ENCODE measurements around the gene GBP3. TPM values are rescaled to one million over a fixed set of nuclear protein-coding genes. Genes with fewer than 3 reads are reported as not detected.
"Not testable (repeated sequence)": the region's sequence is repeated elsewhere in the genome, so short reads cannot be mapped to it uniquely, and the experiment has no call there.

Gene GBP3
- total and polyA plus RNA-seq, 9 donors, result 5.0 to 24.9 (median 14.2) TPM

DNA sequence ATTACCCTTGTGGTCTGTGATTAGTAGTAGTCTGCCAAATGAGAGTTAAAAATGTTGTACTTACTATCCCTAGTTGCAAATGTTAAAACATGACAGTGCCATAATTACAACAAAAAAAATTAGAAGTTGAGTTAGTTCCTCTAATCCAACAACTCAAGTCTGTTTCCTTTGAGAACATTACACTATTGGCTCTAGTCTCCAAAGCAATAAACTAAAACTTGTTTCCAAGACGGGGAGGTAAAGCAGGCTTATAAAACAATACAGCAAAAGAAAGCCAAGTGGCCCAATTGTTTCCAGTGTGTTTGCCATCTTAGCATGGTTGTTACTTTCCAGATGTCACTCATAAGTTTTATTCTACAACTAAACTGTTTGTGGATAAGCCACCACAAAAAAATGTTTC, 41.8 kb downstream of the GBP3 start:
- DNase-seq, result no peak
- Histone ChIP-seq H3K27ac (no peak overlapping the region), H3K4me3 (no peak overlapping the region), H3K27me3 (no peaks in the 10 kb centered on the region), H3K9me3 (no peaks in the 10 kb centered on the region), H3K4me1 (ENCODE audit: insufficient read depth) (peaks cover 9% of the 10 kb centered on the region), H3K36me3 (no peaks in the 10 kb centered on the region)
- TF ChIP-seq, protein P1, sequence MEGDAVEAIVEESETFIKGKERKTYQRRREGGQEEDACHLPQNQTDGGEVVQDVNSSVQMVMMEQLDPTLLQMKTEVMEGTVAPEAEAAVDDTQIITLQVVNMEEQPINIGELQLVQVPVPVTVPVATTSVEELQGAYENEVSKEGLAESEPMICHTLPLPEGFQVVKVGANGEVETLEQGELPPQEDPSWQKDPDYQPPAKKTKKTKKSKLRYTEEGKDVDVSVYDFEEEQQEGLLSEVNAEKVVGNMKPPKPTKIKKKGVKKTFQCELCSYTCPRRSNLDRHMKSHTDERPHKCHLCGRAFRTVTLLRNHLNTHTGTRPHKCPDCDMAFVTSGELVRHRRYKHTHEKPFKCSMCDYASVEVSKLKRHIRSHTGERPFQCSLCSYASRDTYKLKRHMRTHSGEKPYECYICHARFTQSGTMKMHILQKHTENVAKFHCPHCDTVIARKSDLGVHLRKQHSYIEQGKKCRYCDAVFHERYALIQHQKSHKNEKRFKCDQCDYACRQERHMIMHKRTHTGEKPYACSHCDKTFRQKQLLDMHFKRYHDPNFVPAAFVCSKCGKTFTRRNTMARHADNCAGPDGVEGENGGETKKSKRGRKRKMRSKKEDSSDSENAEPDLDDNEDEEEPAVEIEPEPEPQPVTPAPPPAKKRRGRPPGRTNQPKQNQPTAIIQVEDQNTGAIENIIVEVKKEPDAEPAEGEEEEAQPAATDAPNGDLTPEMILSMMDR (IDR thresholded peaks at IDR 0.05), result no peak
- TF ChIP-seq POLR2A (IDR thresholded peaks at IDR 0.05) (no peak), EP300 (IDR thresholded peaks at IDR 0.05) (no peak)
- WGBS, 3 donors, result 31 to 39% (median 33%) methylated on average over 1 of the region's 1 CpG
- intact Hi-C loops (cut with DNase I), result no loop called here

DNA sequence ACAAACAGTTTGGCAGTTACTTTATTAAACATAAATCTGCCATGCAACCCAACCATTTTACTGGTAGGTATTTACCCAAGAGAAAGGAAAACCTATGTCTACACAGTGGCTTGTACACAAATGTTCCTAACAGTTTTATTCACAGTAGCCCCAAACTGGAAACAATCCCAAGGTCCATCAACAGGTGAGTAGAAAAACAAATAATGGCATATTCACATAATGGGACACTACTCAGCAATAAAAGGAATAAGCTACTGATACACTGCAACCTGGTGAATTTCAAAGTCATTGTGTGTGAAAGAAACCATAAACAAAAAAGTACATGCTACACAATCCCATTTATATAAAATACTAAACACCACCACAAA, 42.9 kb downstream of the GBP3 start:
- intact Hi-C loops (cut with DNase I), result loop anchor here in 1 of 4 donors (10.0 kb wide), 1 partner anchor 475 kb away; no protein-coding TSS in a partner anchor
- no peaks in the 10 kb centered on the region for H3K27me3 ChIP-seq
- TF ChIP-seq POLR2A (IDR thresholded peaks at IDR 0.05) (no peak), EP300 (IDR thresholded peaks at IDR 0.05) (no peak)
- TF ChIP-seq, protein P1 (IDR thresholded peaks at IDR 0.05), result no peak
- H3K9me3 ChIP-seq, result no peaks in the 10 kb centered on the region
- no peak for DNase-seq
- H3K36me3 ChIP-seq, result no peaks in the 10 kb centered on the region
- H3K27ac ChIP-seq, result no peak overlapping the region
- H3K4me1 ChIP-seq (ENCODE audit: insufficient read depth), result peaks cover 2% of the 10 kb centered on the region
- no peak overlapping the region for H3K4me3 ChIP-seq

DNA sequence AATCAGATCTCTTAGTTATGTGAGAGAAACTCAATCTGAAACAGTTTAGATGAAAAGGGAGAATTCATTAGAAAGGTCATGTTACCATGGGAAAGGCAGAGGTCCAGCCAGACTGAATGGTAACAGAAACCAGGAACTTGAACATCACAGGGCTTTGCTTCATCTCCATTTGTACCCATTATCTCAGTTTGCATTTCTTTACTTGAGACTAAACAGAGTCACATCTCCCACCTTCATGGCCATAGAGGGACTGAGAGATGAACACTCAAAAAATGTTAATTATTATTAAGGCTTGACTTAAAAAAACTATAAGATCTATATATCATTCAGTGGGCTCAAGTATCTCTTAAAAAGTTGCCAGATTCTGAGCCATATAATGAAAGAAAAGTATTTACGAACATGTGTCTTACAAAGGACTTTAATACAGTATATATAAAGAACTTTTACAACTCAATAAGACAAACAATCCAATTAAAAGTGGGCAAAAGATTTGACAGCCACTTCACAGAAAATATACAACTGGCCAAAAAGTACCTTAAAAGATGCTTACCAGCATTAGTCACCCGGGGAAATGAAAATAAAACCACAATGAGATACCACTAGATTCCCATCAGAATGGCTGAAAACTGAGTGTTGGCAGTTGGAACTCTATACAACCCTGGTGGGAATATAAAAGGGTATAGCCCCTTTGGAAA, 43.5 kb downstream of the GBP3 start:
- no peak overlapping the region for H3K4me3 ChIP-seq
- intact Hi-C loops (cut with DNase I), result loop anchor here in 1 of 4 donors (10.0 kb wide), 1 partner anchor 476 kb away; no protein-coding TSS in a partner anchor
- peaks cover under 1% of the 10 kb centered on the region for H3K4me1 ChIP-seq (ENCODE audit: insufficient read depth)
- H3K27me3 ChIP-seq, result no peaks in the 10 kb centered on the region
- H3K36me3 ChIP-seq, result no peaks in the 10 kb centered on the region
- no peak overlapping the region for H3K27ac ChIP-seq
- DNase-seq, result no peak
- H3K9me3 ChIP-seq, result no peaks in the 10 kb centered on the region
- WGBS, 3 donors, result 82 to 84% (median 84%) methylated on average over 2 of the region's 2 CpGs
- TF ChIP-seq, protein P1 (IDR thresholded peaks at IDR 0.05), result no peak
- TF ChIP-seq POLR2A (IDR thresholded peaks at IDR 0.05), result no peak
- TF ChIP-seq EP300 (IDR thresholded peaks at IDR 0.05), result no peak

DNA sequence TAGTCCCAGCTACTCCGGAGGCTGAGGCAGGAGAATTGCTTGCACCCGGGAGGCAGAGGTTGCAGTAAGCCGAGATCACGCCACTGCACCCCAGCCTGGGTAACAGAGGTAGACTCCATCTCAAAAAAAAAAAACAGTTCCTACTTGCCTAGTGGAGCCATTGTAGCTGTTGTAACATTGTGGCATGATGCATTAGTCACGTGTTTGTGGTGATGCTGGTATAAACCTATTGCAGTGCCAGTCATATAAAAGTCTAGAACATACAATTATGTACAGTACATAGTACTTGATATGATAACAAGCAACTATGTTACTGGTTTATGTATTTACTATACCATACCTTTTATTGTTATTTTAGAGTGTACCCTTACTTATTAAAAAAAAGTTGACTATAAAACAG, 46.4 kb downstream of the GBP3 start:
- H3K4me1 ChIP-seq (ENCODE audit: insufficient read depth), result no peaks in the 10 kb centered on the region
- H3K4me3 ChIP-seq, result no peak overlapping the region
- no peak for DNase-seq
- no peaks in the 10 kb centered on the region for H3K36me3 ChIP-seq
- TF ChIP-seq EP300 (IDR thresholded peaks at IDR 0.05), result no peak
- TF ChIP-seq POLR2A (IDR thresholded peaks at IDR 0.05), result no peak
- TF ChIP-seq, protein P1 (IDR thresholded peaks at IDR 0.05), result no peak
- intact Hi-C loops (cut with DNase I), result loop anchor here in 1 of 4 donors (10.0 kb wide), 1 partner anchor 479 kb away; no protein-coding TSS in a partner anchor
- no peaks in the 10 kb centered on the region for H3K27me3 ChIP-seq
- no peak overlapping the region for H3K27ac ChIP-seq
- no peaks in the 10 kb centered on the region for H3K9me3 ChIP-seq
- 95 to 98% (median 96%) methylated on average over 5 of the region's 5 CpGs for WGBS, 3 donors

DNA sequence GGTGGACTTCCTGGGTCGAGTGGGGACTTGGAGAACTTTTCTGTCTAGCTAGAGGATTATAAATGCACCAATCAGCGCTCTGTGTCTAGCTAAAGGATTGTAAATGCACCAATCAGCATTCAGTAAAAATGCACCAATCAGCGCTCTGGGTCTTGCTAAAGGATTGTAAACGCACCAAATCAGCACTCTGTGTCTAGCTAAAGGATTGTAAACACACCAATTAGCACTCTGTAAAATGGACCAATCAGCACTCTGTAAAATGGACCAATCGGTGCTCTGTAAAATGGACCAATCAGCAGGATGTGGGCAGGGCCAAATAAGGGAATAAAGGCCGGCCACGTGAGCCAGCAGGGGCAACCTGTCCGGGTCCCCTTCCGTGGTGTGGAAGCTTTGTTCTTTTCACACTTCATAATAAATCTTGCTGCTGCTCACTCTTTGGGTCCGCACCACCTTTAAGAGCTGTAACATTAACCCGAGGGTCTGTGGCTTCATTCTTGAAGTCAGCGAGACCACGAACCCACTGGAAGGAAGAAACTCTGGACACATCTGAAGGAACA, 48.0 kb downstream of the GBP3 start:
- not testable (repeated sequence) for DNase-seq; H3K27me3 ChIP-seq; H3K4me1 ChIP-seq (ENCODE audit: insufficient read depth); H3K9me3 ChIP-seq; H3K36me3 ChIP-seq; H3K27ac ChIP-seq; H3K4me3 ChIP-seq
- 83 to 89% (median 88%) methylated on average over 13 of the region's 13 CpGs for WGBS, 3 donors
- intact Hi-C loops (cut with DNase I), result loop anchor here in 1 of 4 donors (10.0 kb wide), 1 partner anchor 480 kb away; no protein-coding TSS in a partner anchor

Data from ovary (tissue), 9 donors.